ENCODE measurements around the gene PRRT1B.

DNA sequence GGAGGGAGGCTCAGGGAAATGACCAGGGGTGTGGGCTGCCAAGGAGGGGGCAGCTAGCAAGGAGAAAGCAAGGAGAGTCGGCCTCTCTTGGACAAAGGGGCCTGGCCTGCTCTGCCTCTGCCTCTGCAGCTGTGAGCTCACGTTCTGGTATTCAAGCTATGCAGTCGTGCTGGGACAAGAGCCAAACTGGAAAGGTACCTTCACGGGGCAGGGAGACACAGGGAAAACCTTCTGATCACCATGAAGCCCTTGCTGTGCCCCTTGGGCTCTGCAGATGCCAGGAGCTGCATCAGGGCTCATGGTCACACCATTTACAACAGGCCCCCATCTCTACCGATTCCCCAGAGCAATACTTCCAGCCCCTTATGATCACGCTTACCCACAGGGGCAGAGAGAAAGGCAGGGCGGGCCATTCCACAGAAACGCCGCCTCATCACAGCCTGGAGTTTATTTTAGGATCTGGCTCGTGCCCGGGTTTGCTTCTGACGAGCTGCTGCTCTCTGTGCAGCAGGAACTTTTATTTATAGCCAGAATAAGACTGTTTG is 63.2 kb downstream of the PRRT1B start:
- TF ChIP-seq MXD4 (CRISPR knock-in tag; IDR thresholded peaks at IDR 0.05; ENCODE audit: borderline replicate concordance) (no peak), SP1 (CRISPR knock-in tag; conservative IDR thresholded peaks at IDR 0.05) (no peak), CBFB (CRISPR knock-in tag; IDR thresholded peaks at IDR 0.05; ENCODE audit: low read depth) (no peak), NR1H2 (CRISPR knock-in tag; IDR thresholded peaks at IDR 0.05) (no peak), ESRRA (CRISPR knock-in tag; IDR thresholded peaks at IDR 0.05; ENCODE audit: borderline replicate concordance) (no peak), ETV6 (CRISPR knock-in tag; IDR thresholded peaks at IDR 0.05) (no peak), NR3C1 (CRISPR knock-in tag; conservative IDR thresholded peaks at IDR 0.05; ENCODE audit: low read depth) (no peak)
- TF ChIP-seq, protein P1, sequence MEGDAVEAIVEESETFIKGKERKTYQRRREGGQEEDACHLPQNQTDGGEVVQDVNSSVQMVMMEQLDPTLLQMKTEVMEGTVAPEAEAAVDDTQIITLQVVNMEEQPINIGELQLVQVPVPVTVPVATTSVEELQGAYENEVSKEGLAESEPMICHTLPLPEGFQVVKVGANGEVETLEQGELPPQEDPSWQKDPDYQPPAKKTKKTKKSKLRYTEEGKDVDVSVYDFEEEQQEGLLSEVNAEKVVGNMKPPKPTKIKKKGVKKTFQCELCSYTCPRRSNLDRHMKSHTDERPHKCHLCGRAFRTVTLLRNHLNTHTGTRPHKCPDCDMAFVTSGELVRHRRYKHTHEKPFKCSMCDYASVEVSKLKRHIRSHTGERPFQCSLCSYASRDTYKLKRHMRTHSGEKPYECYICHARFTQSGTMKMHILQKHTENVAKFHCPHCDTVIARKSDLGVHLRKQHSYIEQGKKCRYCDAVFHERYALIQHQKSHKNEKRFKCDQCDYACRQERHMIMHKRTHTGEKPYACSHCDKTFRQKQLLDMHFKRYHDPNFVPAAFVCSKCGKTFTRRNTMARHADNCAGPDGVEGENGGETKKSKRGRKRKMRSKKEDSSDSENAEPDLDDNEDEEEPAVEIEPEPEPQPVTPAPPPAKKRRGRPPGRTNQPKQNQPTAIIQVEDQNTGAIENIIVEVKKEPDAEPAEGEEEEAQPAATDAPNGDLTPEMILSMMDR (IDR thresholded peaks at IDR 0.05): no peak
- TF ChIP-seq, protein P2, sequence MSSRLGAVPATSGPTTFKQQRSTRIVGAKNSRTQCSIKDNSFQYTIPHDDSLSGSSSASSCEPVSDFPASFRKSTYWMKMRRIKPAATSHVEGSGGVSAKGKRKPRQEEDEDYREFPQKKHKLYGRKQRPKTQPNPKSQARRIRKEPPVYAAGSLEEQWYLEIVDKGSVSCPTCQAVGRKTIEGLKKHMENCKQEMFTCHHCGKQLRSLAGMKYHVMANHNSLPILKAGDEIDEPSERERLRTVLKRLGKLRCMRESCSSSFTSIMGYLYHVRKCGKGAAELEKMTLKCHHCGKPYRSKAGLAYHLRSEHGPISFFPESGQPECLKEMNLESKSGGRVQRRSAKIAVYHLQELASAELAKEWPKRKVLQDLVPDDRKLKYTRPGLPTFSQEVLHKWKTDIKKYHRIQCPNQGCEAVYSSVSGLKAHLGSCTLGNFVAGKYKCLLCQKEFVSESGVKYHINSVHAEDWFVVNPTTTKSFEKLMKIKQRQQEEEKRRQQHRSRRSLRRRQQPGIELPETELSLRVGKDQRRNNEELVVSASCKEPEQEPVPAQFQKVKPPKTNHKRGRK (CRISPR knock-in tag; IDR thresholded peaks at IDR 0.05; ENCODE audit: borderline replicate concordance): no peak
